ENCODE results near the gene PRXL2C. TPM values are rescaled to one million over a fixed set of nuclear protein-coding genes. Genes with fewer than 3 reads are reported as not detected.
"Not testable (repeated sequence)": the region's sequence is repeated elsewhere in the genome, so short reads cannot be mapped to it uniquely, and the experiment has no call there.

The PRXL2C gene
- polyA plus RNA-seq, 1 donor: 10.6 TPM

DNA sequence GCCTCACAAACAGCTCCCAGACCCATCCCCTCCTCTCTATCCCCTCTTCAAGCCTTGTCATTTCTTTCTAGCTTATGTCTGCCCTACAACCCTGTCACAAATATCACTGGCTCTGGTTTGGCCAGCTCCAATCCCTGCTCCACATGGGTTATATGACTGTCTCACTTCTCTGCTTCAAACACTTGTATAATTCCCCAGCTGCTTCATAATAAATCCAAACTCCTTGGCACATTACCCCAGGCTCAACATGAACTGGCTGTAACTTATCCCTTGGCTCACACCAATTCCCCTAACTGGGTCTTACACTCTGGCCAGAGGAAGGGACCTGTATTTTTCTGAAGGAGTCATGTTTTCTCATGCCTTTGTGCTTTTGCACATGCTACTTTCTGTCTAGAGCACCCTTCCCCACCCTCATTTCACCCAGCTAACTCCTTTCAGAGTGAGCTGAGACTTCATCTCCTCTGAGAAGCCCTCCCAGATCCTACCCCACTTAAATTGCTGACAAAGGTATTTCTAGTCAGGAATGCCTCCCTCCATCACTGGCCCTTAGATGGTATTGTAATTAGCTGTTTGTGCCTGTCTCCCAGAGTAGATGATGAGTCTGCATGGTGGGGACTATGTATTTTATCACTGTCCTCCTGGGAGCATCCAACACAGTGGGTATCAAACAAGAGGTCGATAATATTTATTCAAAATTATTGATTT lies 5.3 kb downstream of the PRXL2C start:
- no peak for DNase-seq (ENCODE audit: low read depth)

DNA sequence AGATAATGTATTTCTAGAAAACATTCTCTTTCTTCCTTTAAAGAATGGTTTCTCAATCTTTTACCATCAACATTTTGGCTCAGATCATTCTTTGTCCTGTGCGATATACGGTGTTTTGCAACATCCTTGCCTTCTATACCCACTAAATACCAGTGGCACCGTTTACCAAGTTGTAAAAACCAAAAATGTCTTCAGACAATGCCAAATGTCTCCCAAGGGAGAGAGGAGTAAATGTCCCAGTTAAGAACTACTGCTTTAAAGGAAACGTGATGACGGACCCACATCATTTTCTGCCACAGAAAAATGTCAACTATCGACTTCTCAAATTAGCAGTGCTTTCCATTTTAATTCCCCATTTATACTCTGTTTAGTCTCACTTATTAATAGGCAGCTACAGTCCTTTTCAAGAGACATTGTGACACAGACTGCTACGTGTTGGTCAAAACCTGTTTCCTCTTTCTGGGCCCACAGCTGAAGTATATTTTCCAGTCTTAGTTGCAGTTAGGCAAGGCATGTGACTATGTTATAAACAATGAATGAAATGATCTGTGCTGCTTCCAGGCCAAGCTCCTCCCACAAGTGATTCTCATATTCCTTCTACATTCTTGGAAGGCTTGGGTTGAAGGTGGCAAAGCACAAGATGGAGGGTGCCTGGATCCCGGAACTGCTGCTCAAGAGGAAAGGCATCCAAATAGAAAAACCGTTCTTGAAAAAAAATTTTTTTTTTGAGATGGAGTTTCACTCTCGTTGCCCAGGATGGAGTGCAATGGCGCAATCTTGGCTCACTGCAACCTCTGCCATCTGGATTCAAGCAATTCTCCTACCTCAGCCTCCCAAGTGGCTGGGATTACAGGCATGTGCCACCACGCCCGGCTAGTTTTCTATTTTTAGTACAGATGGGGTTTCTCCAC lies 8.8 kb downstream of the PRXL2C start:
- DNase-seq (ENCODE audit: low read depth): no peak

DNA sequence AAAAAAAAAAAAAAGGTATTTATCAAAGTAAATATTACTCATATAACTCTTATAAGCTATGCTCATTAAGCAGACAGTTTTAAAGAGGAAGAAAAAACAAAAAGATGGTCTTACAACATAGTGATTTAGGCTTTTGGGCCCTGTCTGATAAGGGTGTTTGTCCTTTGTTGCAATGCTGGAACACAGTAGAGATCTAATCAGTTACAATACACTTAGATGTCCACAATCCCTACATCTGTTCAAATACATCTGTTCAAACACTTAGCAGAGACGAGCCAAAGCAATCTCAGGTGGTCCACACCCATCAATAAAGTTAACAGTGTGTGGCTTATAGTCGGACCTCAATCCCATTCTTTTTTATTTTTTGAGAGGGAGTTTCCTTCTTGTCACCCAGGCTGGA lies 11.0 kb downstream of the PRXL2C start:
- no peak for DNase-seq (ENCODE audit: low read depth)

DNA sequence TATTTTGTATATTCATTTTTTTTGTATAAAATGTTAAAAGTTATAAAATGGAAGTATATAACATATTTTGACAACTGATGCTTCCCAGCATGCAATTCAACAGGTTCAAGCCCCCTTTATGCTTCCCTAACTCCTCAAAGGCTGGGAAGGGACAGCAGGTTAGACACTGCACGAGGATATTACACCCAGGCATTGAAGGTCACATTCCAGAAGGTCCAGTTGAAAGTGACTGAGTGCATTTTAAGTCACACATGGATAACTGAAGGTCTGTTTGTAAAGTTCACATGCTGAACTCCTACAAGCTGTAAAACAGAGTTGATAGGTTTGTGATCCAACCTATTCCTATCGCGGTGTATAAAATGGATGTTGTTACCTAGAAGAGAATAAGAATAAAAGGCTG lies 13.6 kb downstream of the PRXL2C start:
- DNase-seq (ENCODE audit: low read depth): no peak

DNA sequence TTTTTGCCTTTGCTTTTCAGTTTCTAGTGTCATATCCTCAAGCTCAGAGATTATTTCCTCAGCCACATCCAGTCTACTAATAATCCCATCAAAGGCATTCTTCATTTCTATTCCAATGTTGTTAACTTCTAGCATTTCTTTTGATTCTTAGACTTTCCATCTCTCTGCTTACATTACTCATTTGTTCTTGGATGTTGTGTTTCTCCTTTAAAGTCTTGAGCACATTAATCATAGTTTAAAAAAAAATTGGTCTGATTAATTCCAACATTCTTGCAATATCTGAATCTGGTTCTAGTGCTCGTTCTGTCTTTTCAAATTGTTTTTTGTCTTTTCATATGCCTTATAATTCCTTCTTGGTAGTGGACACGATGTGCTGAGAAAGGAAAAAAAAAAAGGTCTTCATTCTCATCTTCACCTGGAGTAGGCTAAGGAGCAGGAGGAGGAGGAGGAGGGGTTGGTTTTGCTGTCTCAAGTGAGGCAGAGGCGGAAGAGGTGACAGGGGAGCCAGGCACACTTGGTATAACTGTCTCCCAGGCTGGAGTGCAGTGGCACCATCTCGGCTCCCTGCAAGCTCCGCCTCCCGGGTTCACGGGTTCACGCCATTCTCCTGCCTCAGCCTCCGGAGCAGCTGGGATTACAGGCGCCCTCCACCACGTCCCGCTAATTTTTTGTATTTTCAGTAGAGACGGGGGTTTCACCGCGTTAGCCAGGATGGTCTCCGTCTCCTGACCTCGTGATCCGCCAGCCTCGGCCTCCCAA lies 16.3 kb downstream of the PRXL2C start:
- no peak for DNase-seq (ENCODE audit: low read depth)

DNA sequence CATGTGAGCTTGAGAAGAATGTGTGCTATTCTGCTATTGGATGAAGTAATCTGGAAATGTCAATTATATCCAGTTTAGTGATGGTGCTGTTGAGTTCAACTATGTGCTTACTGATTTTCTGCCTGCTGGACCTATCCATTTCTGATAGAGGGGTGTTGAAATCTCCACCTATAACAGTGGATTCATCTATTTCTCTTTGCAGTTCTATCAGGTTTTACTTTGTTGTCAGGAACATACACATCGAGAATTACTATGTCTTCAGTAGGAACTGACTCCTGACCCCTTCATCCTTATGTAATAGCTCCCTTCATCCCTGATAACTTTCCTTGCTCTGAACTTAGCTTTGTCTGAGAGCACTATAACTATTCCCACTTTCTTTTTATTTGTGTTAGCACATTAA lies 18.7 kb downstream of the PRXL2C start:
- no peak for DNase-seq (ENCODE audit: low read depth)

DNA sequence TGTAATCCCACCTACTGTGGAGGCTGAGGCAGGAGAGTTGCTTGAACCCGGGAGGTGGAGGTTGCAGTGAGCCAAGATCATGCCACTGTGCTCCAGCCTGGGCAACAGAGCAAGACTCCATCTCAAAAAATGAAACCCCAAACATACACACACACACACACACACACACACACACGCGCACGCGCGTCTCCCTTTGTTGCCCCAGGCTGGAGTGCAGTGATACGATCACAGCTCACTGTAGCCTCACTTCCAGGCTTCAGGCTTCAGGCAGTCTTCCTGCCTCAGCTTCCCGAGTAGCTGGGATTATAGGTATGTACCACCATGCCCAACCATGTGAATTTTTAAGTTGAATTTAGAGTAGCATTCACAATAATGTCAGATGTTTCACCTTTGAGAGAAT lies 21.5 kb downstream of the PRXL2C start:
- DNase-seq (ENCODE audit: low read depth): not testable (repeated sequence)

DNA sequence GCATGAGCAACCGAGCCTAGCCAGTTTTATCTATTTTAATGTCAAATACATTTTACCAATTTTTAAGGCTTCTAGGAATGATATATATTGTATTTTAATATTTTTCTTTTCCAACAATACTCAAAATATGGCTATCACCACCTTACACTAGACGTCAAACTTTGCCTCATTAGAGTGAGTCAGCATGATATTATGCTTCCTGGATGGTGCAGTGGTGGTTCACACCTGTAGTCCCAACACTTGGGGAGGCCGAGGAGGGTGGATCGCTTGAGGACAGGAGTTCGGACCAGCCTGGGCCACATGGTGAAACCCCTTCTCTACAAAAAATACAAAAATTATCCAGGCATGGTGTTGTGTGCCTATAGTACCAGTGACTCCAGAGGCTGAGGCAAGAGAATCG lies 28.2 kb downstream of the PRXL2C start:
- no peak for DNase-seq (ENCODE audit: low read depth)

DNA sequence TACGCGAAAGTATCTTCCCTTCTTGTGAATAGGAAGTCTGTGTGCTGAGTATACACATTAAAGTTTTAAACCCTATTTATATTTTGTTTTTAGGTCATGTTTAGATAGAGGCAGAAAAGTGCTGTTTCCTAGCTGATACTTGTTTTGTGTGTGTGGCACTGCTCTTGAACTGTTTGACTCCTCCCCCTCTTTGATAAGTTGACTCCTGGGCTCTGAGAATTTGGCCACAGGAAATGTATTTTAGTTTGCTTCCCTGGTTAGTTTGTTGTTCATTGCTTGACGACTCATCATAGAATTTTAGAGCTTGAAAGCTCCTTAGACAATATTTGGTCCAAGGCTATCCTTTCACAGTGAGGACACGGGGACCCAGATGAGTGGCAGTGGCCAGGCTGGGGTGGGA lies 33.5 kb downstream of the PRXL2C start:
- DNase-seq (ENCODE audit: low read depth): no peak

DNA sequence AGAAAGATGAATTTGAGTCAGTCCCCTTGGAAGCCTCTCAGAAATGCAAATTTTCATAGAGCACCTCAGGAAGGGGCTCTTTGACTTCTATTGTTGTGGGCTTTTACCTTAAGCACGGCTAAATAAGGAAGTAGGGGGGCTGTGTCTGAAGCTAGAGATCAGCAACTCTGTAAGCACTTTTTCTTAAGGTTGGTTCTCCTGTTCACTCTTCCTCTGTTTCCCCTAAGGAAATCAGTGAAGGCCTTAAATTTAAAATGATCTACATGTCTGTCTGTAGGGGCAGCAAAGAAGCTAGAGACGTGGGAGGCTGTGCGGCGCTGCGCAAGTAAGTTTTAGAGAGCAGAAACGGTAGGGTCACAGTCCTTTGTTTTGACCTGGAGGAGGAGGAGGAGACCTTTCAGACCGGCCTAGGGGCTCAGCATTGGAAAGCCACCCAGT lies 34.3 kb downstream of the PRXL2C start:
- DNase-seq (ENCODE audit: low read depth): no peak

DNA sequence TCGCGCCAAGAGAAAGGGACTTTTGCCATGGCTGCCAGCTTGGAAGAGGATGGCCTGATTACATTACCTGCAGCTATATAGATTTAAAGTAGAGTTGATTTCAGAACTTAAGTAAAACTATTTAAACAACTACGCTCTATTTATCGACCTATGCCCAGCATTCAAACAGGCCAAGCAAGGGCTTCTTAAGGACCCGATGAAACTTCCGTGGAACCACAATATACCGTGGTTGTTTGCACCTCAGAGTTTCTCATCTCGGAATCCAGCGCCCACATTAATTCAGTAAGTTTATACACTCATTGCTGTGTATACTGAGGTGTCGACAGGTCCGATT lies 35.0 kb downstream of the PRXL2C start:
- no peak for DNase-seq (ENCODE audit: low read depth)

DNA sequence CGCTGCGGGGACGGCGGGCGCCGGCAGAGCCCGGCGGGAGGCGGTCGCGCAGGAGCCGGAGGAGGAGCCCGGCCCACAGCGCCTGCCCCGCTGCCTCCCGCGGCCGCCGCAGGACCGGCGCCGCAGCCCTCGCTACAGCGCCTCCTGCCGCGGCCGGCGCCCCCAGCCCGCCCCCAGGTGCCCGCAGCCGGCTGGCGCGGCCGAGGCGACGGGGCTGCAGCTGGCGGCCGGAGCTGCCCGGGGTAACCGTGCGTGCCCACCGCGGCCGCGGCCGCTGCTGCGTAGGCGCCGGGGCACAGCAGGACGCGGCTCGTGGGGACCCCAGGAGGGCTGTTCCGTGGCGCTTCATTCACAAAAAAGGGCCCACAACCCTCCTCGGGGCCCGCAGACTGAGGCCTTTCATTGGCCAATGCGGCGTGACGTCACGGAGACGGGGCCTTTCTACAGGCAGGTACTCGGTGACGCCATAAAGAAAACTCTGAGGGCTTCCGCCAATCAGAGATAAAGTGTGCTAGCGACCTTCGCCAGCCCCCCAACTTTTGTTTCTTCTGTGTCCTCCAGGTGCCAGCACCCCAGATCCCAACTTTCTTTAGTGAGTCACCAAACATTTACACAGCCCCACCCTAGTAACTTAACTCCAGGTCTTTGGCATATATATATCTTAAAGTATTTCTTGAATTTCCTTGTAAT lies 35.5 kb downstream of the PRXL2C start, which contains the start of gene CDC14B:
CDC14B (minus strand) TSS at position 353 of the 690 bp plus-strand sequence. CDS start 465 bp downstream, outside the sequence.
- DNase-seq (ENCODE audit: low read depth): no peak

DNA sequence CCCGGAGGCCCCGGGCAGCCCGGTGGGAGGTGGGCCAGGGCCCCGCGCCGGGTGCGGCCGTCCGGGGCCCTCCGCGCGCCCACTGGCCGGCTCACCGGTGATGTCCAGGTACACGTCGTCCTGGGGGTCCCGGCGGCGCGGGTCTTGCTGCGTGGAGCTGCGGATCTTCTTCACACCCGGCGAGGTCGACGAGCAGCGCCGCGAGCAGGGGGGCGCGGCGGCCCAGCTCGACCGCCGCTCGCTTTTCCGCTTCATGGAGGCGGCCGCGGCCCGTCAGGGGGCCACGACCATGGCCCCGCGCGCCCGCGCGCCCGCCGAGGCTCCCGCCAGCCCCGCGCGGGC lies 36.0 kb downstream of the PRXL2C start:
- no peak for DNase-seq (ENCODE audit: low read depth)

DNA sequence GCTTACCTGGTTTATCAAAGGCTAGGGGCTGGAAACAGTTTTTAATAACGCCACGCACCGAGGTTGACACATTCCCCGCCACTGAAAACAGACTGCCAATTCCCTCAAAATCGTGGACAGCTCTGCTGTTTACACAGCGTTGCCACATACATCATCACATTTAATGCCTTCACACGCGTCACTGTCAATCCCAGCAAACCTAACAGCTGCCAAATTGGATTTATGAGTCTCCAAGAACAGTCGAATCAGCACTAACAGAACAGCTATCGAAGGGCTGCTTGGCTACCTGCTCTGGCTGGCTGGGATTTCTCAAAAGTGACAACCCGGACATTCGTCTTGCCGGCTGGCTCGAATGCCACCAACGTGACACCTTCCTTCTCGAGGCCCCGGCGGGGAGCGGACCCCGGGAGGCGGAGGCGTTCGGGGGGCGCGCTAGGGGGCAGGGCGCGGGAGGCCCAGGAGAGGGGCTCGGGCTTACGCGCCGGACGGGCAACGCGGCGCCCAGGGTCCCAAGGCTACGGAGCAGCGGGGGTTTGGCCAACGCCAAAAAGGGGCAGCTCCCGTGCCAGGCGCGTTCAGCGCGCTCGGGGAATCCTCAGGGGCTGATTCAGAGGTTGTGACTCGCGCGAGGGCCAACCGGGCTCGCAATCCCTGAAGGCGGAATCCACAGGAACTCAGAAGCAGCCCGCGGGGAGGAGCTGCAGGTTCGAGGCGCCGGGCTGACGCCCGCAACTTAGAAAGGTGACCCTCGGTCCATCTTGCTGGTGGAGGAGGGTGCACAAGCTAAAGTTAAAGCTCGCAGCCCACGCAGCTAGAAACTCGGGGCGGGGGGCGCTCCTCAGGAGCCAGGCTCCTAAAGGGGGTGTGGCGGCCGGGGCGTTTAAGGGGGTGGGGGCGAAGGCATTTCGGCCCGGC lies 36.7 kb downstream of the PRXL2C start:
- DNase-seq (ENCODE audit: low read depth): no peak

DNA sequence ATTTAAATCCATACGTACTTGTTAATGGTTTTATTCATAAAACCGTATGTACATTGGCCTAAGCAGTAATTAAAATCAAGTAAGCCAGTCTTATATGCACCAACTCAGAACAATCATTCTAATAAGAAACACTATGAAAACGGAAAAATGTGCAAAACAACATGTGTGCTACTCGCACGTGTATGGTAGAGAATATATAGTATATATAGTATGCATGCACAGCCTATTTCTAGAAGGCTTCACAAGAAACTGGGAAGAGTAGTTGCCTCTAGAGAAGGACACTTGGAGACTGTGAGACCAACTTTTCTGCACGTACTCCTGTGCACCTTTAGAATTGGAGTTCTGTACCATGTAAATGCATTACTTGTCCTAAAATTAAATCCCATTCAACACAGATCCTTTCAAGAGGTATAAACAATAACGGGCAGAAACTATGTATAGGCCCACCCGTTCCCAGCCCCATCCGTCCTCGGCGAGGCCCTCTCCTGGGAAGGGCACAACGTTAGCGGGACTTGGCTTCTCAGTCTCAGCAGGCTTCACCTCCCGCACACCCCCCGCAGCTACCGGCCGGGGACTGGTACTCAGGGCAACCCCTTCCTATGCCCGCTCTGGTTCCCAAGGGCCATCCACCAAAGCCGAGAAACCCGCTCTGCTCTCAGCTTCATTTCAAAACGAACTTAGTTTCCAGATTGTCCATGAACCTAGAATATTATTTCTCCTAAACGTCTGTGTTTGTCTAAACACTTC lies 37.5 kb downstream of the PRXL2C start:
- DNase-seq (ENCODE audit: low read depth): no peak

DNA sequence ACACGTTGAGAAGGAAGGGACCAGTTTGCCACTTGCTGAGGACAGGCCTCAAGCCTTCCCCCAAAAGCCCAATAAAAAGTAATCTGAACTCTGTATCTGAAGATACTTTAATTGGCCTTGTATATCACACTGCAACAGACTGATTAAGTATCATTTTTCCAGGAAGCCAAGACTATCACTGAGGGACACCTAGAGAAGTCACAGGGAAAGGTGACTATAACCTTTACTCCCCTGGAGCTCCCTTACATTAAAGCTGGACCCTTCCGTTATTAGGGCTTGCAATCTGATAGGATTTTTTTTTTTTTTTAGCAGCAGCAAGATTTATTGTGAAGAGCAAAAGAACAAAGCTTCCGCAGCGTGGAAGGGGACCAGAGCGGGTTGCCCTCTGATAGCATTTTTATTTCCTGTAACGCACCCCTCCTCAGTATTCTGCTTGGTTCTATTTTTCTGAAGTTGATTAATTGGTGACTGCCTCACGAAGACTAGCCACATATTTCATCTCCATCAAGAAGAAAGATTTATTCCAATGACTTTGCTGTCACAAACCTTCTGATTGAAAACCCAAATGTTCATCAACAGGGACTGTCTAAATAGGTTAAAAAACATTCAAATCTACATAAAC lies 38.2 kb downstream of the PRXL2C start:
- no peak for DNase-seq (ENCODE audit: low read depth)

DNA sequence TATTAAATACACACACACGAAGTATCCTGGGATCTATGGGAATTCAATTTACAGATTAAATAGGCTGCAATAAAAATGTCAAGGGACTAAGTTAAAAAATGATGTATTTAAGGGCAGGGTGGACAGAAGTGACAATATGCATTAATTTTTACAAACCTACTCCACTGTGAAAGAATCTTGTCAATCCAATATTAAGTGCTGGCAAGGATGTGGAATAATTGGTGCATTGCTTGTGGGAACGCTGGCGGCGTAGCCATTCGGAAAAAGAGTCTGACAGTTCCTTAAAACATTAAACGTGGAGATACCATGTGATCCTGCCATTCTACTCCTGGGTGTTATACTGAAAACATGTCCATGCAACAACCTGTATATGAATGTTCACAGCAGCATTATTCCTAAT lies 39.7 kb downstream of the PRXL2C start:
- DNase-seq (ENCODE audit: low read depth): no peak

DNA sequence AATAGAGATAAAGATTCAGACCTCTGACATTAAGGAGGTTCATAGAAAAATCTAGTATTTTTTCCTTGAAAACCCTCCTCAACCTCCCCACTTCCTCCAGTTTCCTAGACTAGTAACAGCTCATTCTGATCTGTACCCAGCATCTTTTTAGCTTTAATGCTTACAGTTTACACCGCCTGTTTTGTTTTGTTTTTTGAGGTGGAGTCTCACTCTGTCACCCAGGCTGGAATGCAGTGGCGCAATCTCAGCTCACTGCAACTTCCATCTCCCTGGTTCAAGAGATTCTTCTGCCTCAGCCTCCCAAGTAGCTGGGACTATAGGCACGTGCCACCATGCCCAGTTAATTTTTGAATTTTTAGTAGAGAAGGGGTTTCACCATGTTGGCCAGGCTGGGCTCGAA lies 40.5 kb downstream of the PRXL2C start:
- DNase-seq (ENCODE audit: low read depth): not testable (repeated sequence)

DNA sequence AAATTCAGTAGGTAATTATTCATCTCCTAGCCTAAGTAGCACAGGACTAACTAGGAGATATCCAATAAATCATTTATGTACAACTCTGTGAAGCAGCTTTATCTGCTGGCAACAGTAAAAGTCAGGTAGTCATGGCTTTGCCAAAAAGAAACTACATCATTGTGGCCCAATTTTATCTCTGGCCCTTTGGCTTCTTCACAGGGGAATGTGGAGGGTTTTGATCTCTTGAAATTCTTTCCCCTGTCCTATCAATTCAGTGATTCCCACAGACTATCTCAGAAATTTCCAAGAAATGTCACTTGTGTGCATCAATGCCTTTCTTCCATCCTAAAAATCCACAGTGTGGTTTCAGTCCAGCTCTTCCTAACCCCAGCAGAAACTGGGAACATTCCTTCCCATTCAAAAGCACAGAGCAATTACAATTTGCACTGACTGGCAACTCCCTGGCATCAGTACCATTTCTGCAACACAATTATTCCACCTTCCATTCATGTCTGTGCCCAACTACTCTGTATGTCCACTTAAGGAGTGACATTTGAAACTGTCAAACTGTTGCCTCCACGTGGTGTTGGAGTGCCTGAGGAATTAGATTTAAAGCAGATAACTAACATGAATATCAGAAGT lies 42.0 kb downstream of the PRXL2C start:
- no peak for DNase-seq (ENCODE audit: low read depth)
